Right atrium auricular region (tissue), 2 donors: ENCODE measurements around the gene TBX21. TPM values are rescaled to one million over a fixed set of nuclear protein-coding genes. Genes with fewer than 3 reads are reported as not detected.

ENCODE experiments used
- DNase-seq: peaks from one replicate; pipeline ENCODE4 v3.0.0-alpha.2; 2019; ENCODE audit warnings: low spot score
- H3K27ac ChIP-seq, 2 donors: fragments of 200-600 bp; sonication (generic); 1 replicate in 1 of 2; 2 replicates in 1 of 2; pipeline ENCODE4 v1.5.1; 2016 to 2019
- H3K27me3 ChIP-seq, 2 donors: fragments of 200-600 bp; sonication (generic); one replicate each; pipeline versions ENCODE4 v1.5.1 to v1.6.0; 2017 to 2019
- H3K36me3 ChIP-seq: fragments of 200-600 bp; sonication (generic); one replicate; pipeline ENCODE4 v1.5.1; 2016
- H3K4me1 ChIP-seq, 2 donors: fragments of 200-600 bp; sonication (generic); one replicate each; pipeline versions ENCODE4 v1.5.1 to v1.6.0; 2017 to 2019
- H3K4me3 ChIP-seq, 2 donors: fragments of 200-600 bp; sonication (generic); 1 replicate in 1 of 2; 2 replicates in 1 of 2; pipeline ENCODE4 v1.5.1; 2017 to 2019; ENCODE audit warnings: mild to moderate bottlenecking in 1 of 2, moderate library complexity in 1 of 2
- H3K9me3 ChIP-seq, 2 donors: fragments of 200-600 bp; sonication (generic); one replicate each; pipeline ENCODE4 v1.5.1; 2019
- total RNA-seq, 2 donors: library from RNA; depleted of rRNA; stranded (reverse); fragments of >200 nt; gene quantifications; one replicate each; pipeline ENCODE4 v1.1.0, GENCODE V29; 2016
- TF ChIP-seq, protein P1 (sequence below), 2 donors: fragments of 200-600 bp; sonication (generic); IDR thresholded peaks; one replicate each; pipeline ENCODE4 v1.5.1; 2019; ENCODE audit warnings: antibody characterized with exemption in 2 of 2

The TBX21 gene
- total RNA-seq, 2 donors from 2014 or later: 0.39 TPM; not detected in 1

DNA sequence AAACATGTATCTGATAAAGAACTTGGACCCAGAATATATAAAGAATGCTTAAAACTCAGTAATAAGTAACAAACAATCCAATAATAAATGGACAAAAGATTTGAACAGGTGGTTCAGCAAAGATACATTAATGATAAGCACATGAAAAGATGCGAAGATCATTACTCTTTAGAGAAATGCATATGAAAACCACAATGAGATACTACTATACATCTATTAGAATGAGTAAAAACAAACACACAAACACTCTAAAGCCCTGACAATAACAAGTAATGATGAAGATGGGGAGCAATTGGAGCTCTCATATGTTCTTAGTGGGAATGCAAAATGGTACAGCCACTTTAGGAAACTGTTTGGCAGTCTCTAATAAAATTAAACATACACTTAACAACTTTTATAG lies 59.4 kb downstream of the TBX21 start:
- Histone ChIP-seq H3K9me3 (no peaks in the 10 kb centered on the region), H3K27me3 (no peaks in the 10 kb centered on the region), H3K27ac (no peak overlapping the region)

DNA sequence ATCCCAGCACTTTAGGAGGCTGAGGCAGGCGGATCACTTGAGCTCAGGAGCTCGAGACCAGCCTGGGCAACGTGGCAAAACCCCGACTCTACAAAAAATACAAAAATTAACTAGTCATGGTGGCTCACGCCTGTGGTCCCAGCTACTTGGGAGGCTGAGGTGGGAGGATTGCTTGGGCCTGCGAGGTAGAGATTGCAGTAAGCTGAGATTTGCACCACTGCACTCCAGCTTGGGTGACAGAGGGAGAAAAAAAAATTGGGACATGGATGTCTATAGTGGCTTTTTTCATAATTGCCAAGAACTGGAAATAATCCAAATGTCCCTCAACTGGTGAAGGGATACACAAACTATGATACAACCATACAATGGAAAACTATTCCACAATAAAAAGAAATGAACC lies 59.9 kb downstream of the TBX21 start:
- no peaks in the 10 kb centered on the region for H3K36me3 ChIP-seq

More for the DNA sequence above, 59.4 kb downstream of the TBX21 start:
- no peak for DNase-seq
- Histone ChIP-seq H3K4me1 (peaks cover 0 to 10% of the 10 kb centered on the region in 2 donors), H3K4me3 (no peak overlapping the region), H3K36me3 (no peaks in the 10 kb centered on the region)
- TF ChIP-seq, protein P1, sequence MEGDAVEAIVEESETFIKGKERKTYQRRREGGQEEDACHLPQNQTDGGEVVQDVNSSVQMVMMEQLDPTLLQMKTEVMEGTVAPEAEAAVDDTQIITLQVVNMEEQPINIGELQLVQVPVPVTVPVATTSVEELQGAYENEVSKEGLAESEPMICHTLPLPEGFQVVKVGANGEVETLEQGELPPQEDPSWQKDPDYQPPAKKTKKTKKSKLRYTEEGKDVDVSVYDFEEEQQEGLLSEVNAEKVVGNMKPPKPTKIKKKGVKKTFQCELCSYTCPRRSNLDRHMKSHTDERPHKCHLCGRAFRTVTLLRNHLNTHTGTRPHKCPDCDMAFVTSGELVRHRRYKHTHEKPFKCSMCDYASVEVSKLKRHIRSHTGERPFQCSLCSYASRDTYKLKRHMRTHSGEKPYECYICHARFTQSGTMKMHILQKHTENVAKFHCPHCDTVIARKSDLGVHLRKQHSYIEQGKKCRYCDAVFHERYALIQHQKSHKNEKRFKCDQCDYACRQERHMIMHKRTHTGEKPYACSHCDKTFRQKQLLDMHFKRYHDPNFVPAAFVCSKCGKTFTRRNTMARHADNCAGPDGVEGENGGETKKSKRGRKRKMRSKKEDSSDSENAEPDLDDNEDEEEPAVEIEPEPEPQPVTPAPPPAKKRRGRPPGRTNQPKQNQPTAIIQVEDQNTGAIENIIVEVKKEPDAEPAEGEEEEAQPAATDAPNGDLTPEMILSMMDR (IDR thresholded peaks at IDR 0.05): no peak

More for the DNA sequence above, 59.9 kb downstream of the TBX21 start:
- no peak overlapping the region for H3K4me3 ChIP-seq
- H3K27ac ChIP-seq: no peak overlapping the region
- H3K9me3 ChIP-seq: no peaks in the 10 kb centered on the region
- H3K4me1 ChIP-seq: peaks cover 0 to 10% of the 10 kb centered on the region in 2 donors
- no peak for DNase-seq
- no peaks in the 10 kb centered on the region for H3K27me3 ChIP-seq
- TF ChIP-seq, protein P1 (IDR thresholded peaks at IDR 0.05): no peak

Other genes with a start within 250 kb of the TBX21 start
- gene NPEPPS, start 202.1 kb upstream of the TBX21 start, total RNA-seq: 10 to 100 TPM; 53.0 to 62.8 TPM
- 100 to 1,000 TPM in 1 of 2 donors, 10 to 100 TPM in 1; 91.4 to 102 TPM for gene KPNB1, start 83.3 kb upstream of the TBX21 start, total RNA-seq
- 10 to 100 TPM; 10.9 to 13.7 TPM for gene TBKBP1, start 39.1 kb upstream of the TBX21 start, total RNA-seq
- 1 to 10 TPM; 2.3 to 3.6 TPM for gene OSBPL7, start 88.6 kb downstream of the TBX21 start, total RNA-seq
- 10 to 100 TPM; 51.8 to 61.3 TPM for gene MRPL10, start 98.3 kb downstream of the TBX21 start, total RNA-seq
- under 1 TPM in 1 of 2 donors, not detected in 1; 0.59 TPM for gene LRRC46, start 98.4 kb downstream of the TBX21 start, total RNA-seq
- 10 to 100 TPM; 28.5 to 37.1 TPM for gene SCRN2, start 108.0 kb downstream of the TBX21 start, total RNA-seq
- gene SP6, start 117.9 kb downstream of the TBX21 start, total RNA-seq: 1 to 10 TPM in 1 of 2 donors, not detected in 1; 2.7 TPM
- gene SP2, start 163.0 kb downstream of the TBX21 start, total RNA-seq: 10 to 100 TPM; 11.7 to 12.8 TPM
- gene PNPO, start 208.3 kb downstream of the TBX21 start, total RNA-seq: 10 to 100 TPM; 28.4 to 35.4 TPM
- gene PRR15L, start 224.6 kb downstream of the TBX21 start, total RNA-seq: 1 to 10 TPM; 1.2 to 6.5 TPM
- 10 to 100 TPM; 37.9 to 45.4 TPM for gene CDK5RAP3, start 237.9 kb downstream of the TBX21 start, total RNA-seq